ENCODE data around the gene LBHD2. TPM values are rescaled to one million over a fixed set of nuclear protein-coding genes. Genes with fewer than 3 reads are reported as not detected.

The LBHD2 gene
- polyA plus RNA-seq, 1 donor (not counting 4 experiments of a cell fraction or from before 2014, with no cell fraction given) = not detected

- H3K27ac ChIP-seq (ENCODE audit: control insufficient read depth, insufficient read depth, low read length) = no peak overlapping the region
- no peaks in the 10 kb centered on the region for H3K9me1 ChIP-seq (ENCODE audit: control insufficient read depth, extremely low read depth, insufficient read depth, low read length)
- no peak overlapping the region for H3K4me3 ChIP-seq (ENCODE audit: control insufficient read depth in 2 of 3, extremely low read depth in 1 of 3, insufficient read depth in 2 of 3, low read depth in 1 of 3, low read length in 3 of 3)
- no peak overlapping the region for H3K4me2 ChIP-seq (ENCODE audit: control insufficient read depth, extremely low read depth, insufficient read depth, low read depth, low read length)
- TF ChIP-seq CTCF (optimal IDR thresholded peaks at IDR 0.05 in 1 of 3, IDR thresholded peaks at IDR 0.05 in 1 of 3, conservative IDR thresholded peaks at IDR 0.05 in 1 of 3; ENCODE audit: extremely low read depth in 1 of 3, insufficient read depth in 2 of 3, low read length in 3 of 3) (no peak), EZH2 (IDR thresholded peaks at IDR 0.05; ENCODE audit: low read length) (no peak)
- H4K20me1 ChIP-seq (ENCODE audit: control insufficient read depth, extremely low read depth, insufficient read depth, low read length) = no peaks in the 10 kb centered on the region
- dilution Hi-C loops (cut with MboI; ENCODE audit: extremely low pct_ligation_motif_present, low sequenced_read_pairs) = no loop called here
- H3K36me3 ChIP-seq (ENCODE audit: control insufficient read depth in 2 of 2, extremely low read depth in 1 of 2, insufficient read depth in 2 of 2, low read length in 2 of 2) = no peaks in the 10 kb centered on the region
- no peak overlapping the region for H3K9ac ChIP-seq (ENCODE audit: control insufficient read depth, extremely low read depth, insufficient read depth, low read length)
- FAIRE-seq (no peak), DNase-seq (ENCODE audit: low read depth, low spot score) (no peak)
- peaks cover 3% of the 10 kb centered on the region for H3K27me3 ChIP-seq (ENCODE audit: control insufficient read depth, extremely low read depth, insufficient read depth, low read length)
- H2AFZ ChIP-seq (ENCODE audit: control insufficient read depth, low read length) = no peak overlapping the region
- no peaks in the 10 kb centered on the region for H3K9me3 ChIP-seq (ENCODE audit: control insufficient read depth, low read depth, low read length)
- peaks cover 5% of the 10 kb centered on the region for H3K4me1 ChIP-seq (ENCODE audit: control insufficient read depth, extremely low read depth, insufficient read depth, low read length)
- no peaks in the 10 kb centered on the region for H3K79me2 ChIP-seq (ENCODE audit: control insufficient read depth, insufficient read depth, low read length)
Observed at GRCh38 chr14:103073876-103074728, 9.9 kb upstream of the LBHD2 start.

- H3K27me3 ChIP-seq (ENCODE audit: control insufficient read depth, extremely low read depth, insufficient read depth, low read length) = peaks cover 10% of the 10 kb centered on the region
- no peaks in the 10 kb centered on the region for H3K9me1 ChIP-seq (ENCODE audit: control insufficient read depth, extremely low read depth, insufficient read depth, low read length)
- no peak overlapping the region for H3K27ac ChIP-seq (ENCODE audit: control insufficient read depth, insufficient read depth, low read length)
- DNase-seq (ENCODE audit: low read depth, low spot score) (no peak), FAIRE-seq (no peak)
- no peaks in the 10 kb centered on the region for H3K9me3 ChIP-seq (ENCODE audit: control insufficient read depth, low read depth, low read length)
- TF ChIP-seq EZH2 (IDR thresholded peaks at IDR 0.05; ENCODE audit: low read length) = no peak
- TF ChIP-seq CTCF (optimal IDR thresholded peaks at IDR 0.05 in 1 of 3, IDR thresholded peaks at IDR 0.05 in 1 of 3, conservative IDR thresholded peaks at IDR 0.05 in 1 of 3; ENCODE audit: extremely low read depth in 1 of 3, insufficient read depth in 2 of 3, low read length in 3 of 3) = no peak
- H3K79me2 ChIP-seq (ENCODE audit: control insufficient read depth, insufficient read depth, low read length) = no peaks in the 10 kb centered on the region
- no peaks in the 10 kb centered on the region for H3K36me3 ChIP-seq (ENCODE audit: control insufficient read depth in 2 of 2, extremely low read depth in 1 of 2, insufficient read depth in 2 of 2, low read length in 2 of 2)
- H3K9ac ChIP-seq (ENCODE audit: control insufficient read depth, extremely low read depth, insufficient read depth, low read length) = no peak overlapping the region
- H3K4me3 ChIP-seq (ENCODE audit: control insufficient read depth in 2 of 3, extremely low read depth in 1 of 3, insufficient read depth in 2 of 3, low read depth in 1 of 3, low read length in 3 of 3) = peak overlapping the region in 1 of 3 experiments; percentile 32
- peak overlapping the region; percentile 77 for H3K4me2 ChIP-seq (ENCODE audit: control insufficient read depth, extremely low read depth, insufficient read depth, low read depth, low read length)
- H4K20me1 ChIP-seq (ENCODE audit: control insufficient read depth, extremely low read depth, insufficient read depth, low read length) = no peaks in the 10 kb centered on the region
- peaks cover 5% of the 10 kb centered on the region for H3K4me1 ChIP-seq (ENCODE audit: control insufficient read depth, extremely low read depth, insufficient read depth, low read length)
- peak overlapping the region; percentile 37 for H2AFZ ChIP-seq (ENCODE audit: control insufficient read depth, low read length)
- dilution Hi-C loops (cut with MboI; ENCODE audit: extremely low pct_ligation_motif_present, low sequenced_read_pairs) = no loop called here
Observed at GRCh38 chr14:103074729-103075367, 9.2 kb upstream of the LBHD2 start.

All from keratinocyte (primary cell).